Upper lobe of left lung (tissue), 4 donors: ENCODE results near the gene SPRY2.

Experiments used
- CTCF ChIP-seq, 6 experiments: fragments of 450-650 bp in 4 of 6; fragments of 200-600 bp in 2 of 6; sonication (generic) in 2 of 6; IDR thresholded peaks; one replicate each; pipeline ENCODE4 v1.5.1; 2016 to 2019; ENCODE audit warnings: antibody characterized with exemption in 6 of 6
- EP300 ChIP-seq, 4 donors: sonication (generic); formaldehyde crosslinking; IDR thresholded peaks; one replicate each; pipeline ENCODE4 v1.5.1; 2017; ENCODE audit warnings: antibody characterized with exemption in 4 of 4, control low read depth in 2 of 4
- POLR2A ChIP-seq, 4 donors: fragments of 450-650 bp; IDR thresholded peaks; one replicate each; pipeline ENCODE4 v1.5.1; 2016 to 2017; ENCODE audit warnings: antibody characterized with exemption in 4 of 4, mild to moderate bottlenecking in 2 of 4
- POLR2AphosphoS5 ChIP-seq, 2 donors: sonication (generic); formaldehyde crosslinking; IDR thresholded peaks; one replicate each; pipeline ENCODE4 v1.5.1; 2017; ENCODE audit warnings: antibody characterized with exemption in 2 of 2

DNA sequence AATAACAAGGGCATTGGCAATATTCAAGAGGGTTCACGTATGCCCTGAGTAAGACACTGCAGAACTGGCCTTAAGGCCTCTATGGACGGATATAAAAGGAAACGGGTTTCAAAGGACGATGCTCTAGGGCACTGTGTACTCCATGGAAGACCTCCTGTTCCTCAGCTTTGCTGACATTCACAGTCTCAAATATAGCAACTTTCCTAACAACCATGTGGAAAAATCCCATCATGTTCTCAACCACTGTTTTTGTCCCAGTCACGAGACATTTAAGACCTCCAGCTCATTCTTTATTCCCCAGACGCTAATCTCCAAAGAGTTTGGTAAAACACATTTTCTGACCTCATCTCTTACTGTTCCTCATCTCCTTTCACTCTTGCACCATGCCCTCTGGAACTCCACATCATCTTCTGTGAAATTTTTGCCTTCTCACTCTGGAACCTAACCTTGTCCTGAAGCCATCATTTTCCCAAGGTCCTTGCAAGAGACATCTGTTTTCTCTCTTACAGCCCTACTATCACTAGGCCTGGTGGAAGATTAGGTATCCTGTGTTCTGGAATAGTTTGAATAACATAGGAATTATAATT lies 37.6 kb downstream of the SPRY2 start:
- TF ChIP-seq CTCF (IDR thresholded peaks at IDR 0.05) (no peak), POLR2A (IDR thresholded peaks at IDR 0.05) (no peak), POLR2AphosphoS5 (IDR thresholded peaks at IDR 0.05) (no peak), EP300 (IDR thresholded peaks at IDR 0.05) (no peak)
